Natural killer cell treated with Interleukin-12 subunit alpha and Interleukin-12 subunit beta and Interleukin-15 and Interleukin-18, amount 100 ng/mL, for 72 hours (primary cell): Measurements from ENCODE around the gene SPNS2. TPM values are rescaled to one million over a fixed set of nuclear protein-coding genes. Genes with fewer than 3 reads are reported as not detected.

Experiments
- ATAC-seq, 2 donors: fragments of 150-1000 bp; cut with Tn5 transposase in 1 of 2; sonication (Bioruptor Pico), chemical (Tn5 transposase) in 1 of 2; 2 replicates each; pipeline ENCODE4 v1.10.0; 2021
- DNase-seq: peaks from one replicate; pipeline ENCODE4 v3.0.0; 2022; ENCODE audit warnings: low spot score
- H3K27ac Mint-ChIP-seq, 2 donors: 1 replicate in 1 of 2; 2 replicates in 1 of 2; pipeline ENCODE4 v1.8.0; 2022; ENCODE audit warnings: mixed read lengths in 2 of 2, mild to moderate bottlenecking in 1 of 2, moderate library complexity in 1 of 2
- H3K27me3 Mint-ChIP-seq, 2 donors: 1 replicate in 1 of 2; 2 replicates in 1 of 2; pipeline ENCODE4 v1.8.0; 2022; ENCODE audit warnings: mixed read lengths in 2 of 2
- H3K36me3 Mint-ChIP-seq: one replicate; pipeline ENCODE4 v1.8.0; 2022; ENCODE audit warnings: mixed read lengths
- H3K4me1 Mint-ChIP-seq, 2 donors: 1 replicate in 1 of 2; 2 replicates in 1 of 2; pipeline ENCODE4 v1.8.0; 2022; ENCODE audit warnings: low read depth in 2 of 2, mixed read lengths in 2 of 2, mild to moderate bottlenecking in 1 of 2
- H3K4me3 Mint-ChIP-seq: one replicate; pipeline ENCODE4 v1.8.0; 2022; ENCODE audit warnings: mixed read lengths
- H3K9me3 Mint-ChIP-seq: 2 replicates; pipeline ENCODE4 v1.8.0; 2022; ENCODE audit warnings: mixed read lengths
- total RNA-seq, 2 donors: library from RNA; stranded (reverse); gene quantifications; one replicate each; pipeline ENCODE4 v1.2.3, GENCODE V29; 2022

SPNS2 gene
- total RNA-seq, 2 donors from 2014 or later = not detected

- no peak overlapping the region for H3K27ac Mint-ChIP-seq
- ATAC-seq = no peak
- DNase-seq = no peak
Observed at GRCh38 chr17:4504188-4504587, 5.5 kb downstream of the SPNS2 start.

GRCh38 chr17:4505187-4505586 is 6.5 kb downstream of the SPNS2 start:
- peaks cover 19 to 27% of the 10 kb centered on the region in 2 donors for H3K4me1 Mint-ChIP-seq
- peaks cover 22 to 29% of the 10 kb centered on the region in 2 donors for H3K27me3 Mint-ChIP-seq
- no peaks in the 10 kb centered on the region for H3K9me3 Mint-ChIP-seq
- DNase-seq = no peak
- ATAC-seq = no peak
- H3K27ac Mint-ChIP-seq = no peak overlapping the region
- no peaks in the 10 kb centered on the region for H3K36me3 Mint-ChIP-seq
- H3K4me3 Mint-ChIP-seq = no peak overlapping the region

More at GRCh38 chr17:4504188-4504587, 5.5 kb downstream of the SPNS2 start:
- no peaks in the 10 kb centered on the region for H3K9me3 Mint-ChIP-seq
- H3K27me3 Mint-ChIP-seq = peaks cover 31 to 36% of the 10 kb centered on the region in 2 donors
- no peaks in the 10 kb centered on the region for H3K36me3 Mint-ChIP-seq
- peaks cover 20 to 29% of the 10 kb centered on the region in 2 donors for H3K4me1 Mint-ChIP-seq
- no peak overlapping the region for H3K4me3 Mint-ChIP-seq

DNA sequence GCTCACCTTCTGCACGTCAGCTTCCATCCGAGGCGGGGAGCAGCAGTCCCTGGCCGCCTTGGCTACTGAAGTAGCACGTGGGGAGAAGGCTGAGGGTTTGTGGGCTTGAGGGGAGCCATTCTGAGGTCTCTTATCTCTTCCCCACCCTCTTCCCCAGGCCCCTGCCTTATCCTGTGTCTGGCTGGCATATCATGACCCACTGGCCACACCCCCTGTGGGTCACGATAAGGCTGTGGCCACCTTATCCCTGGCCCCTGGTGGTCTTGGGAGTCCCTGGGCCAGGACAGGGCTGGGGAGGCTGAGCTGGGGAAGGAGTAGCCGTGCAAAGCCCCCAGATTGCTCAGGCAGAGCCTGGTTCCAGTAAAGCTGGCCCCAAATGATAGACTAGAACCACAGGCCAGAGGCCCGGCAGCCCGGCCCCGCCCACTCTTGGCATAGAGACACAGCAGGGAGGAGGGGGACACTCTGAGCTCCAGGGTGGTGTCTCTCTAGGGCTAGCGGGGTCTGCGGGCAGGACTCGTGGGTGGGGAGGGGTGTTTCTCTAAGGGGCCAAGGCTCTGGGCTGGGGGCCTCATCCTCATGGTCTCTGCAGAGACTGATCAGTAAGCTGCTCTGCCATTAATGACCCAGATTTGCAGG is 7.6 kb downstream of the SPNS2 start:
- no peaks in the 10 kb centered on the region for H3K9me3 Mint-ChIP-seq
- H3K4me3 Mint-ChIP-seq = no peak overlapping the region
- peaks cover 21 to 28% of the 10 kb centered on the region in 2 donors for H3K4me1 Mint-ChIP-seq
- H3K27me3 Mint-ChIP-seq = peaks cover 14 to 23% of the 10 kb centered on the region in 2 donors
- H3K27ac Mint-ChIP-seq = no peak overlapping the region
- ATAC-seq (no peak), DNase-seq (no peak)
- H3K36me3 Mint-ChIP-seq = no peaks in the 10 kb centered on the region

GRCh38 chr17:4506892-4507291 is 8.2 kb downstream of the SPNS2 start:
- ATAC-seq (no peak), DNase-seq (no peak)
- Mint-ChIP-seq H3K27ac (no peak overlapping the region), H3K4me3 (no peak overlapping the region), H3K9me3 (no peaks in the 10 kb centered on the region), H3K36me3 (no peaks in the 10 kb centered on the region), H3K4me1 (peaks cover 21 to 29% of the 10 kb centered on the region in 2 donors), H3K27me3 (peaks cover 8 to 19% of the 10 kb centered on the region in 2 donors)

DNA sequence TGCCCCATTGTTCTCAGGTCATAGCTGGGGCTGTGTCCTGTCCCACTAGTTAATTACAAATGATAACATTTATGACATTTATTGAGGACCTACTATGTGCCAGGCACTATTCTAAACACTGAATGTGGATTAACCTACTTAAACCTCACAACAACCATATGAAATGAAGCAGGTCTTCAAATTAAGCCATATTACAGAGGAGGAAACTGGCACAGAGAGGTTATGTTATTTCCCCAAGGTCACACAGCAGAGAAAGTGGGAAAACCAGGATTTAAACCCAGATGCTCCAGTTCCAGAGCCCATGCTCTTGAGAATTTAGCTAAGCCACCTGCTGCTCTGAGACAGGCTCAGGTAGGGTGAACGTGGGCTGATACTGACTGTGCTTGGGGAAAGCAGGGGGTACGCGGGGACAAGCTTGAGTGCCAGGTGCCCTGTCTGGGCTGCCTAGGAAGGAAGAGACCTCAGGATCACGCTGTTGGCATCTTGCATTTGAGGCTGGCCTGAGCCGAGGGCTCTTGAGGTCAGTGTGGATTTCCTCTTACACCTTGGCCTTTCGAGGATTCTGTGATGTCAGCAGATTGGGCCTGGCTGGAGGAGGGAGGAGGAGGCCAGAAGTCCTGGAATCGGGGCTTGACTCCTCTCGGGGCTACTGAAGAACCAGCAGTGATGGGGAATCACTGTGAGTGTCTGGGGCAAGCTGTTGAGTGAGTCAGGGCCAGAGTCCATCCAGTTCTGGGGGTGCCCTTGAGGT is 8.9 kb downstream of the SPNS2 start:
- no peak for ATAC-seq
- Mint-ChIP-seq H3K9me3 (no peaks in the 10 kb centered on the region), H3K27me3 (peaks cover 5 to 18% of the 10 kb centered on the region in 2 donors), H3K36me3 (no peaks in the 10 kb centered on the region), H3K27ac (no peak overlapping the region), H3K4me3 (no peak overlapping the region), H3K4me1 (peaks cover 21 to 29% of the 10 kb centered on the region in 2 donors)
- no peak for DNase-seq

DNA sequence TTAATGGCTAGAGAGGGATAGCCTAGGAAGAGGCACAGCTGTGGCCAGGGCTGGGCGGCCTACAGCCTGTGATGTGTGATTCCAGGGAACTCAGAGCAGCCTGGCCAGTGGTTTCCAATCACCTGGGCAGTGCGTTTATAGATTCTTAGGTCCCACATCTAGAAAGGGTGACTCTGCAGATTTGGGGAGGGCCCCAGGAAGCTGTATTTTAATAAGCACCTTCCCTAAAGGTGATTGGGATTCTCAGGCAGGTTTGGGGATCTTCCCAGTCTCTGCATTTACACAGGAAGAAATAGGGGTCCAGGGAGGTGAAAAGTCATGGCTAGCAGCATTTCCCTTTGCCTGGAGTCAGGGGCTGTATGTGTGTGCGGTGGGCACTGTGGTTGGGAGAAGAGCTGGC is 9.5 kb downstream of the SPNS2 start:
- peaks cover 21 to 29% of the 10 kb centered on the region in 2 donors for H3K4me1 Mint-ChIP-seq
- ATAC-seq = no peak
- no peak overlapping the region for H3K4me3 Mint-ChIP-seq
- peak overlapping the region in 1 of 2 donors; percentile 23 for H3K27ac Mint-ChIP-seq
- no peak for DNase-seq
- H3K27me3 Mint-ChIP-seq = peaks cover 0 to 14% of the 10 kb centered on the region in 2 donors
- H3K9me3 Mint-ChIP-seq = no peaks in the 10 kb centered on the region
- no peaks in the 10 kb centered on the region for H3K36me3 Mint-ChIP-seq

DNA sequence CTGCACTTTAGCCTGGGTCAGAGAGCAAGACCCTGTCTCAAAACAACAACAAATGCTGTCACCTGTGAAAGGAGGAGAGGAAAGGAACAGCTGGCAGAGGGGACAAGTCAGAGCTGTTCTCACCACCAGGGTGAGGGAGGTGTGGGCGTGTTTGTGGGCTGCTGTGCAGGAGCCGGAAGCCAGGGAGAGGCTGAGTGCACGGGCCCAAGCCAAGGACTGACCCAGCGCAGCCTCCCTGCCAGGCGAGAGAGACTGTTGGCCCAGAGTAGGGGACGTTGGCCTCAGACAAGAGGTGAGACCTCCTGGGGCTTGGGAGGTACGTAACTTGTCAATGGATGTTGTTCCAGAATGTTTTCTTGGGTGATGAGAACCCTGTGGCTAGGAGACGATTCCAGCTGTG is 10.7 kb downstream of the SPNS2 start:
- peak; percentile 82 to 86 for ATAC-seq
- Mint-ChIP-seq H3K4me3 (peak overlapping the region; percentile 51), H3K4me1 (peaks cover 21 to 29% of the 10 kb centered on the region in 2 donors), H3K36me3 (no peaks in the 10 kb centered on the region), H3K9me3 (no peaks in the 10 kb centered on the region), H3K27me3 (peaks cover 0 to 11% of the 10 kb centered on the region in 2 donors), H3K27ac (peak overlapping the region in 1 of 2 donors; percentile 25)
- DNase-seq = peak; percentile 79

- H3K9me3 Mint-ChIP-seq = no peaks in the 10 kb centered on the region
- ATAC-seq = no peak
- no peaks in the 10 kb centered on the region for H3K36me3 Mint-ChIP-seq
- H3K4me1 Mint-ChIP-seq = peaks cover 21 to 29% of the 10 kb centered on the region in 2 donors
- no peak for DNase-seq
- H3K27me3 Mint-ChIP-seq = peaks cover 0 to 6% of the 10 kb centered on the region in 2 donors
- H3K4me3 Mint-ChIP-seq = peak overlapping the region; percentile 51
- H3K27ac Mint-ChIP-seq = peak overlapping the region in 1 of 2 donors; percentile 25
Observed at GRCh38 chr17:4509923-4510617, 11.4 kb downstream of the SPNS2 start.

DNA sequence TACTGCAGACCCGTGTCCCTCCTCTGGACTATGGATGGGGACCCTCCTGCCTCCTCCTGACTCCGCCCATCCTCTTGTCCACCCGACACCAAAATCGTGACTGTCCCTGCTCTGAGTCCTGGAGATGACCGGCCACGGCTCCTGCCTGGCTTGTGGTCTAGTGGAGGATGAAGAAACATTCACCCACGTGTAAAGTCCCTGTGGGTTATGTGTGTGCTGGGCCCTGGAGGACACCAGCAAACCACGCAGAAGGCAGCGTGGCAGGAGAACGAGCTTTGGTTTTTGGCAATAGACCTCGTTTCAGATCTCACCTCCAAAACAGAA is 11.9 kb downstream of the SPNS2 start:
- H3K4me1 Mint-ChIP-seq = peaks cover 21 to 29% of the 10 kb centered on the region in 2 donors
- H3K9me3 Mint-ChIP-seq = no peaks in the 10 kb centered on the region
- H3K27ac Mint-ChIP-seq = no peak overlapping the region

DNA sequence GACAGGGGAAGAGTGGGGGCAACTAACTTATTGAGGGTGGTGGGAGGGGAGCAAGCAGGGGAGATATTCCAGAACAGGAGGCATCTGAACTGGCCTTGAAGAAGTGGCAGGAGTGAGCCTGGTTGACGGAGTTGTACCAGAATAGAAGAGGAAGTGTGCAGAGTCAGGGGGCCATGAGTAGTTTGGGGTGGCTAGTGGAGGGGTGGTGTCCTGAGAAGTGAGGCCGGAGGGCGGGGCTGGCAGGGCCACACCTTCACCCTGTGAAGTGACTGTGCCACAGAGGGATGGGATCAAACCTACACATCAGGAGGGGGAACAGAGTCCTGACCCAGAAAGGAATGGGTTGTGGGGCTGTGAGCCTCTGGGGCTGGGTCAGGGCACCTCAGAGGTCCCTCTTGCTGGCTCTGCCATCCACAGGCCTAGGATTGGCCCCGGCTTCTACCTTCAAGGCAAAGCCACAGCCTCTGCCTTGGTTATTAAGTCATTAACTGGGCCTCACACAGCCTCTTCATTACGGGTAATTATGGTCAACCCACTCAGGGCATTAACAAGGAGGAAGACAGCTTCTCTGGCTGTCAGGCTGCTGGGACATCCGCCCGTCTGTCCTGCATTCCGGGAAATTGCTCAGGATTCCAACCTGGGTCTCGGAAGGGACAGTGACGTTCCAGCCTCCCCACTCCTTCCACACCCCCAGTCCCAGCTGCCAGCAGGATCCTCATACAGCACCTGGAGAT is 12.7 kb downstream of the SPNS2 start:
- H3K4me3 Mint-ChIP-seq = no peak overlapping the region
- H3K27ac Mint-ChIP-seq = no peak overlapping the region
- H3K36me3 Mint-ChIP-seq = no peaks in the 10 kb centered on the region

More for the DNA sequence above, 11.9 kb downstream of the SPNS2 start:
- no peak for DNase-seq
- Mint-ChIP-seq H3K36me3 (no peaks in the 10 kb centered on the region), H3K27me3 (peaks cover 0 to 5% of the 10 kb centered on the region in 2 donors), H3K4me3 (no peak overlapping the region)
- ATAC-seq = no peak

GRCh38 chr17:4512156-4513112 is 13.8 kb downstream of the SPNS2 start:
- ATAC-seq (no peak), DNase-seq (no peak)
- Mint-ChIP-seq H3K27ac (no peak overlapping the region), H3K9me3 (no peaks in the 10 kb centered on the region), H3K27me3 (peaks cover 0 to 3% of the 10 kb centered on the region in 2 donors), H3K36me3 (no peaks in the 10 kb centered on the region), H3K4me1 (peaks cover 21 to 27% of the 10 kb centered on the region in 2 donors), H3K4me3 (no peak overlapping the region)

More for the DNA sequence above, 12.7 kb downstream of the SPNS2 start:
- no peak for ATAC-seq
- Mint-ChIP-seq H3K27me3 (peaks cover 0 to 5% of the 10 kb centered on the region in 2 donors), H3K4me1 (peaks cover 21 to 29% of the 10 kb centered on the region in 2 donors), H3K9me3 (no peaks in the 10 kb centered on the region)
- DNase-seq = no peak

- DNase-seq (no peak), ATAC-seq (no peak)
- peaks cover 21 to 24% of the 10 kb centered on the region in 2 donors for H3K4me1 Mint-ChIP-seq
- no peak overlapping the region for H3K27ac Mint-ChIP-seq
- H3K27me3 Mint-ChIP-seq = peaks cover 0 to 2% of the 10 kb centered on the region in 2 donors
- H3K9me3 Mint-ChIP-seq = no peaks in the 10 kb centered on the region
- H3K4me3 Mint-ChIP-seq = no peak overlapping the region
- no peaks in the 10 kb centered on the region for H3K36me3 Mint-ChIP-seq
Observed at GRCh38 chr17:4513113-4514032, 14.7 kb downstream of the SPNS2 start.
